ENCODE data around the gene PLCG1. TPM values are rescaled to one million over a fixed set of nuclear protein-coding genes. Genes with fewer than 3 reads are reported as not detected.

Gene PLCG1
- total RNA-seq, 2 donors from 2014 or later = 184 to 628 TPM

- Mint-ChIP-seq H3K4me3 (no peak overlapping the region), H3K4me1 (no peaks in the 10 kb centered on the region), H3K27ac (no peak overlapping the region), H3K36me3 (ENCODE audit: low read depth) (no peaks in the 10 kb centered on the region), H3K9me3 (no peaks in the 10 kb centered on the region), H3K27me3 (no peaks in the 10 kb centered on the region)
- no peak for ATAC-seq (replicated peaks)
Measured at GRCh38 chr20:41226426-41226825, 89.1 kb downstream of the PLCG1 start.

Other genes with a start within 250 kb of the PLCG1 start
- gene TOP1, start 108.7 kb upstream of the PLCG1 start, total RNA-seq = 10 to 100 TPM; 62.4 to 82.8 TPM
- 1 to 10 TPM; 6.9 to 9.6 TPM for gene ZHX3, start 180.2 kb downstream of the PLCG1 start, total RNA-seq
- gene LPIN3, start 203.3 kb downstream of the PLCG1 start, total RNA-seq = 1 to 10 TPM; 2.3 to 10.0 TPM
- gene EMILIN3, start 229.3 kb downstream of the PLCG1 start, total RNA-seq = not detected